GM12878 (cell line): ENCODE data around the gene C5orf46.

Experiments
- POLR2AphosphoS5 ChIP-seq: IDR thresholded peaks from 2 replicates; pipeline ENCODE4 v1.6.1; 2011; ENCODE audit warnings: mild to moderate bottlenecking, low read length, inconsistent platforms
- ZBTB11 ChIP-seq: fragments of 450-650 bp; formaldehyde crosslinking; IDR thresholded peaks from 2 replicates; pipeline ENCODE4 v1.5.0; 2022; ENCODE audit warnings: mild to moderate bottlenecking, missing genetic modification characterization

- TF ChIP-seq POLR2AphosphoS5 (no peak), ZBTB11 (CRISPR knock-in tag) (no peak)
Measured at GRCh38 chr5:147845618-147846017, 60.7 kb downstream of the C5orf46 start.
